ENCODE data around the gene COP1. TPM values are rescaled to one million over a fixed set of nuclear protein-coding genes. Genes with fewer than 3 reads are reported as not detected.
"Not testable (repeated sequence)": the region's sequence is repeated elsewhere in the genome, so short reads cannot be mapped to it uniquely, and the experiment has no call there.

The COP1 gene
- total RNA-seq, 2 donors from 2014 or later: 52.2 to 70.7 TPM

DNA sequence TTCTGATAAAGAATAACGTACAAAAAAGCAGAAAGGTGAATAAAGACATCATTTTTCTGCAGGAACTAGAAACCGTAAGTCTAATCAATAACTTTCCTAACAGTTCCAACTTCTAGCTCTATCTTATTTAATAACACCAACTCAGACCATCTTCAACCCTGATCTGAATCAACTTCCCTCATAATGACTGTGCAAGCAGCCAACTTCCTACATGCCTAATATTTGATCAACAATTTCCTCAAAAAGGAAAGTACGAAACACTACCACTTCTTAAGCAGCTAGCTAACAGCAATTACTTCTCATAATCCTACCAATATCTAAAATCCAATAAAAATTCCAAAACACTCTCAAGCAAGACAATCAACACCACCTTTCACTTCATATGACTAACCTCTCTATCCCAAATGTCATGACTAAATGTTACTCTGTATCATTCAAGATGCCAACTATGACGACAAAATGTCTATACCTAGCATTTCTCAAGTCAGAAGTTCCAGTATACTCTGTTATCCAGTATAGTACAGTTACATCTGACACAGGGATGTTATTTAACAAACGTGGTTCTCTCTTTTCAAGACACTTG lies 1.7 kb downstream of the COP1 start:
- peak overlapping the region in 1 of 2 donors; percentile 97 for H3K9ac ChIP-seq (ENCODE audit: low read depth in 2 of 2, low read length in 2 of 2)
- intact Hi-C loops (cut with DNase I): no loop called here
- TF ChIP-seq, protein P1, sequence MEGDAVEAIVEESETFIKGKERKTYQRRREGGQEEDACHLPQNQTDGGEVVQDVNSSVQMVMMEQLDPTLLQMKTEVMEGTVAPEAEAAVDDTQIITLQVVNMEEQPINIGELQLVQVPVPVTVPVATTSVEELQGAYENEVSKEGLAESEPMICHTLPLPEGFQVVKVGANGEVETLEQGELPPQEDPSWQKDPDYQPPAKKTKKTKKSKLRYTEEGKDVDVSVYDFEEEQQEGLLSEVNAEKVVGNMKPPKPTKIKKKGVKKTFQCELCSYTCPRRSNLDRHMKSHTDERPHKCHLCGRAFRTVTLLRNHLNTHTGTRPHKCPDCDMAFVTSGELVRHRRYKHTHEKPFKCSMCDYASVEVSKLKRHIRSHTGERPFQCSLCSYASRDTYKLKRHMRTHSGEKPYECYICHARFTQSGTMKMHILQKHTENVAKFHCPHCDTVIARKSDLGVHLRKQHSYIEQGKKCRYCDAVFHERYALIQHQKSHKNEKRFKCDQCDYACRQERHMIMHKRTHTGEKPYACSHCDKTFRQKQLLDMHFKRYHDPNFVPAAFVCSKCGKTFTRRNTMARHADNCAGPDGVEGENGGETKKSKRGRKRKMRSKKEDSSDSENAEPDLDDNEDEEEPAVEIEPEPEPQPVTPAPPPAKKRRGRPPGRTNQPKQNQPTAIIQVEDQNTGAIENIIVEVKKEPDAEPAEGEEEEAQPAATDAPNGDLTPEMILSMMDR (IDR thresholded peaks at IDR 0.05): no peak

DNA sequence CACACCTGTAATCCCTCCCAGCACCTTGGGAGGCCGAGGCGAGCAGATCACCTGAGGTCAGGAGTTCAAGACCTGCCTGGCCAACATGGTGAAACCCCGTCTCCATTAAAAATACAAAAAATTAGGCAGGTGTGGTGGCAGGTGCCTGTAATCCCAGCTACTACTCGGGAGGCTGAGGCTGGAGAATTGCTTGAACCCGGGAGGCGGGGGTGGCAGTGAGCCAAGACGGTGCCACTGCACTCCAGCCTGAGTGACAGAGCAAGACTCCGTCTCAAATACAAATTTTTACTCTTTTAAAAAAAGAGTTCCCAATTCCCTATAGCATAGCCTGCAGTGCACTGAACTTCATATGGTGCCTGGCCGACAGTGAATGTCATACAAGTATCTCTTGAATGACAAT lies 2.4 kb downstream of the COP1 start:
- H3K27me3 ChIP-seq; H3K9me3 ChIP-seq; intact Hi-C loops (cut with DNase I); DNase-seq; H3K9ac ChIP-seq (ENCODE audit: low read depth in 2 of 2, low read length in 2 of 2); H3K27ac ChIP-seq; H3K36me3 ChIP-seq: not testable (repeated sequence)
- peak overlapping the region; percentile 71 for H3K4me3 ChIP-seq
- H3K4me1 ChIP-seq: peaks cover 17% of the 10 kb centered on the region

More for the DNA sequence above, 1.7 kb downstream of the COP1 start:
- peak overlapping the region; percentile 71 for H3K4me3 ChIP-seq
- H3K9me3 ChIP-seq: no peaks in the 10 kb centered on the region
- no peaks in the 10 kb centered on the region for H3K27me3 ChIP-seq
- no peaks in the 10 kb centered on the region for H3K36me3 ChIP-seq
- DNase-seq: no peak
- peaks cover 17% of the 10 kb centered on the region for H3K4me1 ChIP-seq
- peak overlapping the region; percentile 96 for H3K27ac ChIP-seq

DNA sequence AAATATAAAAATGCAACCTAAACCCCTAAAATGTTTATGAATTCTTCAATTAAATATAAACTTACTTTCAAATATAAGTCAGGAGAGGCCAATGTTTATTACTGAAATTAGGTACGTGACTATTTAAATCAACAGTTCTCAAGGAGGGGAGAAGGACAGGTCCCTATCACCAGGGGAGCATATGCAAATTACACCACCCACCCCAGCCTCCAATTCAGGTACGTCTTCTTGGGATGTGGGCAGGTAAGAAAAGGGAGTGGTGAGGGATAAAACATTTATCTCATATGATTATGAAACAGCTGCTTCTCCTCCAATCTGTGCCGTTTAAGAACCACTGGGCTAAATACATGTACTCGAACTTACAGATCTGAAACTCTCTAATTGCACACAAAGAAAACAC lies 3.4 kb downstream of the COP1 start:
- Histone ChIP-seq H3K9ac (ENCODE audit: low read depth in 2 of 2, low read length in 2 of 2) (no peak overlapping the region), H3K4me1 (peaks cover 17% of the 10 kb centered on the region), H3K27me3 (no peaks in the 10 kb centered on the region), H3K4me3 (no peak overlapping the region), H3K9me3 (no peaks in the 10 kb centered on the region), H3K36me3 (no peaks in the 10 kb centered on the region), H3K27ac (no peak overlapping the region)
- DNase-seq: no peak
- intact Hi-C loops (cut with DNase I): no loop called here
- TF ChIP-seq, protein P1 (IDR thresholded peaks at IDR 0.05): no peak

DNA sequence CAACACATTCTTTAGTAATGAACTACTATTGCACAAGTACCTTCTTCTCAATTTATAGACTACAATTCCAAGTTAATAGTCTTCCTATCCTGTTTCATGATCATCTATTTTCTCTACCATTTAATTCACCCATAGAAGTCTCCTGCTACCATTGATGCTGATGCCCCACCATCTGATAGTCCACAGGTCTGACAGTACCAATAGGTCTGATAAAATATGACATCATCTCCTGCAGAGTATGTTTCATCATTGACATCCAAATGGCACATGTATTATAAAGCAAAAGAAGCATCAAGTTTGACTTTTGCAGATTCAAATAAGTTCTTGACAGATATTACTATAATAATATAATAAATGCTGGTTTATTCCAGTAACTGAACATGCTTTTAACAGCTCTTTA lies 5.5 kb downstream of the COP1 start:
- TF ChIP-seq, protein P1 (IDR thresholded peaks at IDR 0.05): no peak
- intact Hi-C loops (cut with DNase I): no loop called here
- DNase-seq: no peak
- Histone ChIP-seq H3K27me3 (no peaks in the 10 kb centered on the region), H3K27ac (no peak overlapping the region), H3K4me3 (no peak overlapping the region), H3K36me3 (no peaks in the 10 kb centered on the region), H3K9ac (ENCODE audit: low read depth in 2 of 2, low read length in 2 of 2) (no peak overlapping the region), H3K4me1 (peaks cover 13% of the 10 kb centered on the region), H3K9me3 (no peaks in the 10 kb centered on the region)

DNA sequence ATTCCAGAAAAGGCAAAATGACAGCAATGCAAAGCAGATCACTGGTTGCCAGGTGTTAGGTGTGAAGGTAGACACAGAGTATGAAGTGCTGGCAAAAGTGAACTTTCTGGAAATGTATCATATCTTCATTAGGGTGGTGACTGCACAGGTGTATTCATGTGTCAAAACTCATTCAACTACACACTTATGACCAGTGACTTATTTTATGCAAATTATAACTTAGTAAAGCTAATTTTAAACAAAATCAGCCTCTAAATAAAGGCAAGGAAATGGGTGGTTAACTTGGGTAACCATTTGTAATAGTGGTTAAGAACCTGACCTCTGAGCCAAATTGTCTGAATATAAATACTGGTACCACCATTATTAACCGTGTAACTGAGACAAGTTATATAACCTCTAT lies 7.4 kb downstream of the COP1 start:
- Histone ChIP-seq H3K27me3 (no peaks in the 10 kb centered on the region), H3K36me3 (no peaks in the 10 kb centered on the region), H3K27ac (no peak overlapping the region), H3K4me1 (peaks cover 3% of the 10 kb centered on the region), H3K9me3 (no peaks in the 10 kb centered on the region), H3K9ac (ENCODE audit: low read depth in 2 of 2, low read length in 2 of 2) (no peak overlapping the region), H3K4me3 (no peak overlapping the region)
- intact Hi-C loops (cut with DNase I): no loop called here
- TF ChIP-seq, protein P1 (IDR thresholded peaks at IDR 0.05): no peak
- no peak for DNase-seq

DNA sequence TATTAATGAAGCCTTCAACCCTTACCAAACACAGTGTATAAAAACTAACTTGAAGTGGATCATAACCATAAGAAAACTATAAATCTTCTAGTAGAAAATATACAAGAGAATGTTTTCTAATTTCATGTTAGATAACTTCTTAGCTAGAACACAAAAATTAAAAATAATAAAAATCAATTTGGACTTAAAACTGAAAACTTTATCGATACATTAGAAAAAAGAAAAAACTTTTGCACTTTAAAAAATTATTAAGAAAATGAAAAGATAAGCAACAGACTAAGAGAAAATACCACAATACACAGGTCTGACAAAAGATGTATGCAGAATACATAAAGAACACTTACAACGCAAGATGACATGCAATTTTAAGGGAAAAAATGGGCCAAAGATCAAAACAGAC lies 8.7 kb downstream of the COP1 start:
- H3K36me3 ChIP-seq: no peaks in the 10 kb centered on the region
- no peak overlapping the region for H3K4me3 ChIP-seq
- no peak overlapping the region for H3K27ac ChIP-seq
- DNase-seq: no peak
- H3K4me1 ChIP-seq: no peaks in the 10 kb centered on the region
- no peaks in the 10 kb centered on the region for H3K9me3 ChIP-seq
- TF ChIP-seq, protein P1 (IDR thresholded peaks at IDR 0.05): no peak
- intact Hi-C loops (cut with DNase I): no loop called here
- H3K9ac ChIP-seq (ENCODE audit: low read depth in 2 of 2, low read length in 2 of 2): no peak overlapping the region
- H3K27me3 ChIP-seq: no peaks in the 10 kb centered on the region

Data from colonic mucosa (tissue), 4 donors.